OCI-LY3 (cell line): ENCODE results near the gene MX1.

ENCODE experiments used
- H2AFZ ChIP-seq: fragments of 200-600, 300-600 bp; shearing (Covaris generic); 2 replicates; pipeline ENCODE4 v1.6.0; 2014; ENCODE audit warnings: antibody characterized with exemption, low read depth, low read length
- H3K27ac ChIP-seq: fragments of 200-600, 300-600 bp; sonication (generic); 2 replicates; pipeline ENCODE4 v1.5.1; 2014; ENCODE audit warnings: mild to moderate bottlenecking, low read length, moderate library complexity, mixed read lengths
- H3K27me3 ChIP-seq: fragments of 200-600, 300-600 bp; sonication (generic); 2 replicates; pipeline ENCODE4 v1.6.1; 2014; ENCODE audit warnings: low read depth, low read length, mixed read lengths
- H3K36me3 ChIP-seq: fragments of 200-600, 300-600 bp; sonication (generic); replicated peaks from 2 replicates; pipeline ENCODE3; 2014; ENCODE audit warnings: low read depth, low read length, mixed read lengths
- H3K4me1 ChIP-seq: fragments of 300-600, 200-600 bp; sonication (generic); 2 replicates; pipeline ENCODE4 v1.6.1; 2014; ENCODE audit warnings: low read length, mixed read lengths
- H3K4me2 ChIP-seq: fragments of 200-600, 300-600 bp; sonication (generic); 2 replicates; pipeline ENCODE4 v1.6.1; 2014; ENCODE audit warnings: low read length, mixed read lengths
- H3K4me3 ChIP-seq: fragments of 300-600, 200-600 bp; sonication (generic); 2 replicates; pipeline ENCODE4 v1.5.1; 2014; ENCODE audit warnings: antibody characterized with exemption, mild to moderate bottlenecking, low read length, moderate library complexity
- H3K79me2 ChIP-seq: fragments of 300-600, 200-600 bp; shearing (Covaris generic); 2 replicates; pipeline ENCODE4 v1.6.1; 2014; ENCODE audit warnings: mild to moderate bottlenecking, low read length, mixed read lengths
- H3K9ac ChIP-seq: fragments of 300-600, 200-600 bp; shearing (Covaris generic); 2 replicates; pipeline ENCODE4 v1.6.0; 2014; ENCODE audit warnings: mild to moderate bottlenecking, low read length, moderate library complexity
- H3K9me3 ChIP-seq: fragments of 200-600, 300-600 bp; shearing (Covaris generic); 2 replicates; pipeline ENCODE4 v1.6.1; 2014; ENCODE audit warnings: low read length, mixed read lengths; ENCODE audit not compliant: insufficient read depth
- H4K20me1 ChIP-seq: fragments of 200-600, 300-600 bp; sonication (generic); 2 replicates; pipeline ENCODE4 v1.6.1; 2016; ENCODE audit warnings: low read length, mixed read lengths; ENCODE audit not compliant: insufficient read depth
- EZH2phosphoT487 ChIP-seq: fragments of 200-600 bp; shearing (Covaris generic); IDR thresholded peaks from 2 replicates; pipeline ENCODE4 v1.6.1; 2018; ENCODE audit warnings: antibody characterized with exemption, mixed run types, low read depth
- TF ChIP-seq, protein P1 (sequence below): fragments of 200-600, 300-600 bp; sonication (generic); IDR thresholded peaks from 2 replicates; pipeline ENCODE4 v1.5.1; 2014; ENCODE audit warnings: antibody characterized with exemption, low read length, low read depth

The MX1 gene

GRCh38 chr21:41390043-41390639 is 35.9 kb upstream of the MX1 start:
- Histone ChIP-seq H3K4me1 (no peaks in the 10 kb centered on the region), H3K27ac (no peak overlapping the region), H3K4me3 (no peak overlapping the region), H2AFZ (no peak overlapping the region), H3K36me3 (peaks cover 5% of the 10 kb centered on the region), H3K4me2 (no peak overlapping the region), H3K27me3 (no peaks in the 10 kb centered on the region), H3K9ac (no peak overlapping the region), H3K9me3 (no peaks in the 10 kb centered on the region), H3K79me2 (no peaks in the 10 kb centered on the region), H4K20me1 (no peaks in the 10 kb centered on the region)
- TF ChIP-seq, protein P1, sequence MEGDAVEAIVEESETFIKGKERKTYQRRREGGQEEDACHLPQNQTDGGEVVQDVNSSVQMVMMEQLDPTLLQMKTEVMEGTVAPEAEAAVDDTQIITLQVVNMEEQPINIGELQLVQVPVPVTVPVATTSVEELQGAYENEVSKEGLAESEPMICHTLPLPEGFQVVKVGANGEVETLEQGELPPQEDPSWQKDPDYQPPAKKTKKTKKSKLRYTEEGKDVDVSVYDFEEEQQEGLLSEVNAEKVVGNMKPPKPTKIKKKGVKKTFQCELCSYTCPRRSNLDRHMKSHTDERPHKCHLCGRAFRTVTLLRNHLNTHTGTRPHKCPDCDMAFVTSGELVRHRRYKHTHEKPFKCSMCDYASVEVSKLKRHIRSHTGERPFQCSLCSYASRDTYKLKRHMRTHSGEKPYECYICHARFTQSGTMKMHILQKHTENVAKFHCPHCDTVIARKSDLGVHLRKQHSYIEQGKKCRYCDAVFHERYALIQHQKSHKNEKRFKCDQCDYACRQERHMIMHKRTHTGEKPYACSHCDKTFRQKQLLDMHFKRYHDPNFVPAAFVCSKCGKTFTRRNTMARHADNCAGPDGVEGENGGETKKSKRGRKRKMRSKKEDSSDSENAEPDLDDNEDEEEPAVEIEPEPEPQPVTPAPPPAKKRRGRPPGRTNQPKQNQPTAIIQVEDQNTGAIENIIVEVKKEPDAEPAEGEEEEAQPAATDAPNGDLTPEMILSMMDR: no peak
- TF ChIP-seq EZH2phosphoT487: no peak

DNA sequence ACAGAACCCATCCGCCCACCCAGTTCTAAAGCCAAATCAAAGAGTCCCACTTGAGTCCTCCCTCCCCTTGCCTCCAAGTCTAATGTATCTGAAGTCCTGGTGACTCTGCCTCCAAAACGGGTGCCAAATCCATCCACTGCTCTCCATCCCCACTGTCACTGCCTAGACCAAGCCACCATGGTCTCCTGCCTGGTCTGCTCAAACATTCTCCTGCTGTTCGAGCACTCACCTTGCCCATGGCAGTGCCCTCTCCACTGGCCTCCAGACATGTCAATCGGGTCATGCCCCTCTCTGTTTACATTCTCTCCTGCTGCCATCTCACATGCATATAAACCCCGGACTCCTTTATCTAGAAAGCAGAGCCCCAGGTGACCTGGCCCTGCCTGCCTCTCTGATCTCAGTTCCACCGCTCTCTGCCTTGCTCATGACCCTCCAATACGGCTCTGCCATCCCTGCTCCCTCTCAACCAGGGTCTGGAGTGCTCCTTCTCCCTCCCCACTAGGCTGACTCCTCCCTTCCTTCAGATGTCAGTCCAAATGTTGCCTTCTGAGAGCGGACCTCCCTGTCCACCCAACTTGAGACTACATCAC is 32.1 kb upstream of the MX1 start:
- no peaks in the 10 kb centered on the region for H4K20me1 ChIP-seq
- H3K27me3 ChIP-seq: no peaks in the 10 kb centered on the region
- TF ChIP-seq EZH2phosphoT487: no peak
- TF ChIP-seq, protein P1: no peak

GRCh38 chr21:41396558-41397075 is 29.4 kb upstream of the MX1 start:
- peaks cover 20% of the 10 kb centered on the region for H3K36me3 ChIP-seq
- no peaks in the 10 kb centered on the region for H3K79me2 ChIP-seq
- no peaks in the 10 kb centered on the region for H4K20me1 ChIP-seq
- no peak overlapping the region for H2AFZ ChIP-seq
- H3K9me3 ChIP-seq: no peaks in the 10 kb centered on the region
- H3K27me3 ChIP-seq: no peaks in the 10 kb centered on the region
- no peak overlapping the region for H3K9ac ChIP-seq
- H3K4me2 ChIP-seq: no peak overlapping the region
- H3K4me3 ChIP-seq: no peak overlapping the region
- 0 out of 2 replicates have a peak, but pooled peaks cover 2% of the 10 kb centered on the region for H3K4me1 ChIP-seq
- H3K27ac ChIP-seq: no peak overlapping the region
- TF ChIP-seq EZH2phosphoT487: no peak
- TF ChIP-seq, protein P1: no peak

More for the DNA sequence above, 32.1 kb upstream of the MX1 start:
- H3K4me1 ChIP-seq: 0 out of 2 replicates have a peak, but pooled peaks cover 2% of the 10 kb centered on the region
- no peak overlapping the region for H3K4me2 ChIP-seq
- no peaks in the 10 kb centered on the region for H3K9me3 ChIP-seq
- no peak overlapping the region for H3K9ac ChIP-seq
- H3K79me2 ChIP-seq: no peaks in the 10 kb centered on the region
- H2AFZ ChIP-seq: no peak overlapping the region
- no peak overlapping the region for H3K27ac ChIP-seq
- H3K4me3 ChIP-seq: no peak overlapping the region
- H3K36me3 ChIP-seq: peaks cover 20% of the 10 kb centered on the region

- Histone ChIP-seq H3K9ac (no peak overlapping the region), H3K27me3 (no peaks in the 10 kb centered on the region), H3K36me3 (peaks cover 23% of the 10 kb centered on the region), H3K9me3 (no peaks in the 10 kb centered on the region), H3K4me1 (0 out of 2 replicates have a peak, but pooled peaks cover 2% of the 10 kb centered on the region), H3K27ac (no peak overlapping the region), H3K79me2 (no peaks in the 10 kb centered on the region), H3K4me2 (no peak overlapping the region), H4K20me1 (no peaks in the 10 kb centered on the region), H3K4me3 (no peak overlapping the region), H2AFZ (no peak overlapping the region)
- no peak for TF ChIP-seq EZH2phosphoT487
- TF ChIP-seq, protein P1: no peak
Observed at GRCh38 chr21:41397471-41397891, 28.6 kb upstream of the MX1 start.
